Brain microvascular endothelial cell (primary cell): Measurements from ENCODE around the gene CXADR.
A peak's percentile ranks its signal among the peaks of the same experiment; 100 is the strongest.

ENCODE experiments used
- DNase-seq: peaks from one replicate; pipeline ENCODE4 v3.0.0-alpha.2; 2020
- H3K27ac ChIP-seq: fragments of 250-450 bp; sonication (Bioruptor Pico); 2 replicates; pipeline ENCODE4 v1.5.1; 2020; ENCODE audit warnings: mild to moderate bottlenecking, moderate library complexity
- H3K27me3 ChIP-seq: fragments of 250-450 bp; sonication (Bioruptor Pico); replicated peaks from 2 replicates; pipeline ENCODE4 v1.5.1; 2020; ENCODE audit warnings: mild to moderate bottlenecking
- H3K36me3 ChIP-seq: fragments of 250-450 bp; sonication (Bioruptor Pico); replicated peaks from 2 replicates; pipeline ENCODE4 v1.5.1; 2020; ENCODE audit warnings: mild to moderate bottlenecking
- H3K4me3 ChIP-seq: 2 replicates; pipeline ENCODE4 v1.5.1; 2011; ENCODE audit warnings: low read depth, mild to moderate bottlenecking, control low read depth, low read length, moderate library complexity
- CTCF ChIP-seq: IDR thresholded peaks from 2 replicates; pipeline ENCODE4 v1.5.1; 2011; ENCODE audit warnings: low read depth, mild to moderate bottlenecking, moderate library complexity, low read length, control low read depth, inconsistent platforms; ENCODE audit errors: missing control alignments
- in situ Hi-C: cut with HindIII; loops from 2 replicates; pipeline ENCODE4 v1.10.0; 2017; ENCODE audit warnings: low sequenced_read_pairs, low pct_ligation_motif_present

Gene CXADR

DNA sequence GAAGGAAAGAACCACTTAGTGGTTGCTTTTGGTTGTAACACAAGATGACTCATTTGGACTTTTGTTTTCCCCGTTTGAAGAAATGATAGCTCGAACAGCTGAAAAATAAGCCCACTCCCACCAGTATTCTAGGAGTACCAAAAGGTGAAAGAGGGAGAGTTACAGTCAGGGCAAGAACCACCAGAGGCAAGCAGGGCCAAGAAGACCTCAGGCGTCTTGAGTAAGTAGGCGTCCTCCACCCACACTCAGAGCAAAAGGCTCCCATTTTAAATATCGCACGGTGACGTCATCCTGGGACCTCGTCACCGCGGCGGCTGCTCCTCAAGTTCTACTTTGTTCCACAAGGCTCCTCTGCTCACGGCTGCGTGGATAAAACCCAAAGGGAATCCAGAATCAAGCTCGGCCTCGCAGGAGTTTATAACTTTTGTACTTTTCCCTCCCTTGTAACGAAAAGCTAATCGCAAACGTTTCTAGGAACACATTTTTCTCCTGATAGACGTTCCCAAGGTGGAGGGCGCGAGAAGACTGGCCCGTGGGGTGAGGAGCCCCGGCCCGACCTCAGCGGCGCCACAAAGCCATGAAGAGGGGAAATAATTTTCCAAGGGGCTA is 98.7 kb downstream of the CXADR start:
- peak; percentile 90 for DNase-seq
- in situ Hi-C loops: no loop called here
- peak; percentile 20 for TF ChIP-seq CTCF
- H3K4me3 ChIP-seq: peak overlapping the region; percentile 87
- peaks cover 3% of the 10 kb centered on the region for H3K36me3 ChIP-seq
- peak overlapping the region; percentile 85 for H3K27ac ChIP-seq
- H3K27me3 ChIP-seq: no peaks in the 10 kb centered on the region

DNA sequence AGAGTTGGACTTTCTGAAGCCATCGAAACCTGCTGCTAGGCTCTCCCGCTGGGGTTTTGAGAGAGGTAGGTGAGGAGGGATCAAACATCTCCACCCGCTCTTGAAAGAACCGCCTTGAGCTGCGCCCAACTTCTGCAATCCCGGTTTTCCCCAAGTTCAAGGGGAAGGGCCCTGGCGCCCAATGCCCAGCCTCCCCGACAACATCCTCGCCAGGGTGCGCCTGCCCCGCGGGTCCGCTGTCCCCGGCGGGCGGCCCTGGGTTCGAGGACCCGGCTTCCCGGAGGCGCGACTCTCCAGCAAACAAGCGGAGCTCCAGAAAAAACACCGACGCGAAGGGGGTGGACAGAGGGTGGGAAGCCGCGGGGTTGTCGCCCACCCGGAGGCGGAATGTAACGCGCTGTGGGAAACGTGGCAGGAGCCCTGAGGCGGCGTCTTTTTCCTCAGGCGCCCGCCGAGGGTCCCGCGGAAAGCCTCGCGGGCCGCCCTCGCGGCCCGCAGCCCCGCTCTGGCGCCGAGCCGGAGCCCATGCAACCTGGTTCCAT is 99.3 kb downstream of the CXADR start:
- Histone ChIP-seq H3K4me3 (peak overlapping the region; percentile 87), H3K27me3 (no peaks in the 10 kb centered on the region), H3K36me3 (peaks cover 3% of the 10 kb centered on the region), H3K27ac (peak overlapping the region; percentile 85)
- no peak for TF ChIP-seq CTCF
- in situ Hi-C loops: no loop called here
- DNase-seq: peak; percentile 18

- peak; percentile 33 for DNase-seq
- no peak for TF ChIP-seq CTCF
- Histone ChIP-seq H3K27ac (peak within 1 kb of the TSS; percentile 85), H3K27me3 (no peaks in the 10 kb centered on the region), H3K4me3 (peak within 1 kb of the TSS; percentile 87), H3K36me3 (no peaks in the 10 kb centered on the region)
- in situ Hi-C loops: no loop called here
Observed at GRCh38 chr21:17612565-17613241, 99.9 kb downstream of the CXADR start, which contains the start of gene BTG3. BTG3 (minus strand) TSS chr21:17612901; CDS start chr21:17609144, 3,757 bp downstream.

GRCh38 chr21:17613242-17613676 is 100.4 kb downstream of the CXADR start:
- no peak for DNase-seq
- in situ Hi-C loops: no loop called here
- no peaks in the 10 kb centered on the region for H3K27me3 ChIP-seq
- no peaks in the 10 kb centered on the region for H3K36me3 ChIP-seq
- no peak overlapping the region for H3K27ac ChIP-seq
- peak overlapping the region; percentile 87 for H3K4me3 ChIP-seq
- peak; percentile 21 for TF ChIP-seq CTCF

- Histone ChIP-seq H3K27ac (no peak overlapping the region), H3K36me3 (no peaks in the 10 kb centered on the region), H3K4me3 (no peak overlapping the region), H3K27me3 (no peaks in the 10 kb centered on the region)
- DNase-seq: no peak
- no peak for TF ChIP-seq CTCF
- in situ Hi-C loops: no loop called here
Observed at GRCh38 chr21:17616831-17617230, 104.0 kb downstream of the CXADR start.
